Fibroblast of upper back skin (primary cell): ENCODE data around the gene ST6GALNAC4.
A peak's percentile ranks its signal among the peaks of the same experiment; 100 is the strongest.

Experiments
- DNase-seq: peaks from one replicate; pipeline ENCODE4 v3.0.0-alpha.2; 2013

ST6GALNAC4 gene

DNA sequence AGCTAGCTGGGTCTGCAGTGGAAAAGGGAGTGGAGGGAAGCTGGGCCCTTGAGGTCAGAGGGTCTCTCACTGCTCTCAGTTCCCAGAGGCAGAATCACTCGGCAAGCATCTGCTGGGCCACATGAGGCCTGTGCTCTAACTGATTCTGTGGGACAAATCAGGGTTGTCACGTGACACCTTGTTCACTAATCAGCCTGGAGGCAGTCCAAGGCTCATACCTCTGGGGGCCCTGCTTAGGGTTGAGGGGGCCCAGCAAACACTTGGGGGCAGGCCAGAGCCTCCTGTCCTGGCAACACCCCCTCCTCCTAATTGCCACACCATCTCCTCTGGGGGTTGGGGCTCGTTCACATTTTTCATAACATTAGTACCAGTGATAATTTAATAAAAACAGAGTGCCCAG lies 29.9 kb upstream of the ST6GALNAC4 start:
- DNase-seq, result no peak

DNA sequence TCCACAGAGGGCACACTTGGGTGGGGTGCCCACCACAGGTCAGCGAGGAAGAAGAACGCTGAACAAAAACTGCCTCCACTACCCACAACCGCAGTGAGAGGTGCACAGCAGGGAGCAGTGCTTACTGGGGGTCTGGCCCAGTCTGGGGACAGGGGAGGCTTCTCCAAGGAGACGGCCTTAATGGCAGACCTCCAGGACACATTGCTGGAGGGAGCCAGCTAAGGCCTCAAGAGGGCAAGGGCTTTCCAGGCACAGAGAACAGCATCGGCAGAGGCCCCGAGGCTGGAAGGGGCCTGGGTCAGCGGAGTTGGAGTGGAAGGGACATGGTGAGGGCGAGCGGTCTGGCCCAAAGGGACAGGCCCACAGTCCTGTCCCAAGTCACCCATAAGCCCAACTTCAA lies 29.1 kb upstream of the ST6GALNAC4 start:
- no peak for DNase-seq

DNA sequence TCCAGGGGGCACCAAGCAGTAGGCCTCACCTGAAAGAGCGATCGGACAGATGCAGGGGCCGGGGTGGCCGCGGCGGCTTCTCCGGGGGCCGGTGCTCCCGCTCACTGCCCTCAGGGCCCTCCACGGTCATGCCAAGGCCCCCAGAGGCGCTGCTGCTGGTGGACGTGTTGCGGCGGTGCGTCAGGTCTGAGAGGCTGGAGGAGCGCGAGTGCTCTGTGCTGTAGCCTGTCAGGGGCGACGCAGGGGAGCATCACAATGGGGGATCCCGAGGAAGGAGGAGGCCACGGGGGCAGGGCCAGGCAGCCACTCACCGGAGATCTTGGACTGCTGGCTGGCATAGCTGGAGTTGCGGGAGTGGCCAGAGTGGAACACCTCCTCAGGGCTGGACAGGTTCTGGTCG lies 28.5 kb upstream of the ST6GALNAC4 start:
- DNase-seq, result no peak

DNA sequence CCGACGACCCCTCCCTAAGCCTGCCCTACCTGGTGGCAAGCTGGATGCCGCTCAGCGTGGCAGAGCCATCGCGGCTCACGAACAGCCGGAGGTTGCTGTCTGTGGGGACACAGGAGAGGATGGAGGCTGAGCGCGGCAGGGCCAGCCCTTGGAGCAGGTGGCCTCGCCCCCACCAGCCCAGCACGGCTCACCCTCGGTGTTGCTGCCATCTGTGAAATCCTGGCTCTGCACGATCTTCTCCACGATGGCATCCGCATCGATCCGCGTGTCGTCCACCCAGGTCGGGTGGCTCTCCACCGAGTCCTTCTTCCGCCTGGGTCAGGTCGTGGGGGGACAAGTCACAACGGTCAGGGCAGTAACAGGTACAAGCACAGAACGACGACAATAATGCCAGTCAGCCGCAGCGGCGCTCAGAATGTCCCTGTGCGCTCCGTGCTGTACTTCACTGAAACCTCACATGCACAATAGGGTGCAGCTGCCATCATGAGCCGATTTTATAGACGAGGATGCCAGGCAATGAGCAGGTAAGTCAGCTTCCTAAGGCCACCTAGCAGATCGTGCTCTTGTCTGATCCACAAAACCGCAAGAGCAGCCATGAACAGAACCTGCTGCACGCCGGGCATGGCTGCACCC lies 27.9 kb upstream of the ST6GALNAC4 start:
- DNase-seq, result no peak

DNA sequence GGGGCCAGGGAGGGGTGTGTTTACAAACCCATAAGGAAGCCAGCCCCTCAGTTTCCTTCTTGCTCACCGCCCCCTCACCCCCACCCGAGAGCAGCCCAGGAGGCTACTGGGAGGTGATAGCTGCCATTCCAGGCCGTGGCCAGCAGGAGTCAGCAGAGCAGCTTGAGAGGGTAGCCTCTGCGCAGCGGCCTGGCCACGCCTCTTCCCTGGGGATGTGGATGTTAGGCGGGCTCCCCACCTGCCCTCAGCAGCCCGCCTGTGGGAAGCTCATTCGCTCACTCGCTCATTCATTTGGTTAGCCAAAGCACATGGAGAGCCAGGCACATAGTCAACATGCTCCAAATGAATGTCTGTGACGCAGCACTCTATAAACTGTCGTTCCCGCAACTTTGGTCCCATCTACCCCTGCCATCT lies 26.9 kb upstream of the ST6GALNAC4 start:
- peak; percentile 77 for DNase-seq

DNA sequence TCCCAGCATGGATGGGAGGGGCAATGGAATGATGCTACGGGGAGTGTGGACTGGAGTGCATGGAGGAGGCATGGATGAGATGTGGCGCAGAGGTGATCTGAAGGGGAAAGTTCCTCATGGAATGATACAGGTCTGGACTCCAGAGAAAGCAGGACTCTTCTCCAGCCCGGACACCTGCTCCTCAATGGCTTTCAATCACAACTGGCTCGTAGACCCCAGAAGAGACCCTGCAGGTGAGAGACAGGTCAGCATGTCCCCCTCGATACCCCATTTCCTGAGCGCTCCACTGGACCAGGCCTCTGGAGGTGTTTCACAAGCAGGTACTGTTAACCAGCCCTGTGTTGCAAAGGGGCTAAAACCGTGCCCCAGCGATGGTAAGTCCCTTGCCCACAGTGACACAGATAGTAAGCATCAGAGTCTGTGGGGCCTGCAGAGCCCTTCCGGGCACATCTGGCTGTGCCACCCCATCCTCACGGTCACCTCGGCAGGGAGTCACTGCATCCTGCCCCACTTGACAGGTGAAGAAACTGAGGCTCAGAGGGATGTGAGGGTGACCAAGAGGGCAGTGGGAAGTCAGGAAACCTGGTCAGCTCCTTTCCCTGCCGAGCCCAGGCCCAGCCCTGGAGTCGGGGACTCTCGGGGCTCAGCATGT lies 26.3 kb upstream of the ST6GALNAC4 start:
- DNase-seq, result no peak

DNA sequence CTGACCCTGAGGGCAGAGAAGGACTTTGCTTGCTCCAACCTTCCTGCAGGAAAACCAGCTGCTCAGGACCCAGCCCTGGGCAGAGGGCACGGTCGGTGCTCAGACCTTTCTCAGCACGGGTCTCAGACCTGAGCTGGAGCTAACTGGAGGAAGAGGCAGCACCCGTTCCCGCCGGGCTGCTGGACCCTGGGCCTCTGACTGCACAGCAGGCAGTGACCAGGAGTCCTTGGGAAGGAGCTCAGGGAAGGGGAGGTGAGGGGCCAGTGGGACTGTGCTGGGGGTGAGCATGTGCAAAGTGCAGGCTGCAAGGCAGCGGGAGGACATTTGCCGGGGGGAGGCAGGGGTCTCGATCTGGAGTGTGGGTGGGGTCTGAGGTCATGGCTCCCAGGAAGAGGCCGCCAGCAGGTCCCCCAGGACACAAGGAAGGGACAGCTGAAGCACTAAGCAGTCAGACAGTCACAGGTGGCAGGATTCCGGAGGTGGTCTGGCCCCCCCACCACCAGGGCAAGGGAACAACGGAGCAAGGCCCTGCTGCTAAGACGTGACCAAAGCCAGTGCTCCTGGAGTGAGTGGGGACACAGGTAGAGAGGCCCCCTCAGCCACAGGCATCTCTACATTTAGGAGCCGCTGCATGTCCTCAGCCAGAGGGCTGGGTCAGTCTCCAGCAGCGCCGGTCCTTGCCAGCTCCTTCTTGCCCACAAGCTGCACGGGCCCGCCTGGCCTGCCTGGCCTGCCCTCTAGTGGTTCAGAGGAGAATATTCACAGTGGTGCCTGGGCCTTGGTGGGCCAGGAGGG lies 25.6 kb upstream of the ST6GALNAC4 start:
- DNase-seq, result peak; percentile 58

DNA sequence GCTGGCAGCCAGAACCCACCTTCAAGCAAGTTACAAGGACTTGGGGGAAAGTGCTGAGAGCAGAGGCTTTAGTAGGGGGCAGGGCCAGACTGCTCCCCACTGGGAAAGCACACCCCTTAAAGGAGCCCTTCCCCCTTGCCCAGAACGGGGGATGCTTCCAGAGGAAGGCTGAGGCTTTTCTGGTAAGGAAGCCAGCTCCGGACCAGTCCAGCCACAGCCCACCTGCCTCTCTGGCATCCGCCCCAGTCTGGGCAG lies 25.0 kb upstream of the ST6GALNAC4 start:
- no peak for DNase-seq

DNA sequence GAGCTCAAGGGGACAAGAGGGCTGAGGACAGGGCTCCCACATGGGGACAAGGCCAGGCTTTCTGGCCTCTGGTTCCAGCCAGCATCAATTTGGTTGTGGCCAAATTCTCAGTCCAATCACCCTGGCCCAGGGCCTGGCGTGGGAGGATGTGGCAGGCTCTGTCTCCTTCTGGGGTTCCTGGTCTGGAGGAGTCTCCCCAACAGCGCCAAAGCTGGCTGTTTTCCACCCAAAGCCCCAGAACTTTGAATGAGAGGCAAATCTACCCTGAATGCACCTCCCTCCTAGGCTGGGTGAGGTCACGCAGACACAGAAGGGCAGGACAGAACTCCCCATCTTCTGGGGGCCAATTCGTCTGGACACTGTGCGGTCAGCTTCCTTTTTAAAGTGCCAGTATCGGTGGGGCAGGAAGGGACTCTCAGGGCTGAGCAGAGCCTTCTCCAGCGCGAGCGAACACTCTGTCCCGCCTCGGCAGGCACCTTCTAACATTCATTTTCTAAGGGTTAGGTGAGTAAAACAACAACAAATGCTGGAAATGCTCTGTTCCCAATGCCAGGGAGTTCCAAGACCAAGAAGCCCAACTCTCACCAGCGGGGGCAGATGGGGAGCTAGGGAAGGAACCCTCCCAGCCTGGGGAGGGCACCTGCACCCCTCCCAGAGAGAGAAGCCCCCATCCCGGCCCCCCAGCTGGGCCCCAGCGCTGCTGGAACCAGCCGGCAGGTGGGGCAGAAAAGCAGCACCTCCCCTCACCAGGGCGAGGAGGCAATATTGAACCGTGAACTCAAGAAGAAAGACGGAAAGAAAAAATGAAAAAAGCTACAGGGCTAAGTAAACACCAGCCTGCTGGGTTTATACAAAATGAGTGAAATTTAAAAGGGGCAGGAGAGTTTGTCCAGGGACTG lies 24.5 kb upstream of the ST6GALNAC4 start:
- DNase-seq, result no peak

DNA sequence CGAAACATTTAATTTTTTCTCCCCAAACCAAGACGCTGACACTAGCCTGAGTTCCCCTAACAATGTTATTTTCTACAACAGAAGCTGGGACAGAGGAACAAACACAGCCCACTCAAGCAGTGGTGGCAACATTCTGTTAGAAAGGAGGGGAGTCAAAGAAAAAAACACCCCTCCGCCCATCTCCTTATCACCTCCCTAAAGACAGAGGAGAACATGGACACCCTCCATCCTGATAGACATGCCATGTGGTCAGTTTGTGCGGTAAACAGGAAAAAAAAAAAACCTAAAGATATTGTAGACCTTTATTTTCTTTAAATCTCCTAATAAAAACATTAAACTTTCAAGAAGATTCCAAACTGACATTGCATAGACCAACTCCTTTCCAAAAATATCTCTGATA lies 23.8 kb upstream of the ST6GALNAC4 start:
- DNase-seq, result no peak

DNA sequence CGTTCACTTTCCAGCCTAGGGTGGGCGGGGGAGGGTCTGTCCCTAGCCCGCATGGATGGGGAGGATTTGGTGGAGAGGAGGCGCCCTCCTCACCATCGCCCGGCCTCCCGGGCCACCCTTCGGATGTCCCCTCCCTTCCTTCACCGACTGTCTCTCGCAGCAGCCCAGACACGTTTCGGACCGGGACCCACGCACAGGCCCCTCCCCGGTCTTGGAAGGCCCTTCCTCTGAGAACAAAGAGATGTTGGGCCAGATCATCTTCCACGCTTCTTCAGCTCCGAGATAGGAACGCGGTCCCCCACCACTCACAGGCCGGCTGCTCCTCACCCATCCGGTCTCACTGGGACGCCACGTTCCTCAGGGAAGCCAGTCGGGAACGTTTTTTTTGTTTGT lies 21.5 kb upstream of the ST6GALNAC4 start:
- DNase-seq, result no peak

DNA sequence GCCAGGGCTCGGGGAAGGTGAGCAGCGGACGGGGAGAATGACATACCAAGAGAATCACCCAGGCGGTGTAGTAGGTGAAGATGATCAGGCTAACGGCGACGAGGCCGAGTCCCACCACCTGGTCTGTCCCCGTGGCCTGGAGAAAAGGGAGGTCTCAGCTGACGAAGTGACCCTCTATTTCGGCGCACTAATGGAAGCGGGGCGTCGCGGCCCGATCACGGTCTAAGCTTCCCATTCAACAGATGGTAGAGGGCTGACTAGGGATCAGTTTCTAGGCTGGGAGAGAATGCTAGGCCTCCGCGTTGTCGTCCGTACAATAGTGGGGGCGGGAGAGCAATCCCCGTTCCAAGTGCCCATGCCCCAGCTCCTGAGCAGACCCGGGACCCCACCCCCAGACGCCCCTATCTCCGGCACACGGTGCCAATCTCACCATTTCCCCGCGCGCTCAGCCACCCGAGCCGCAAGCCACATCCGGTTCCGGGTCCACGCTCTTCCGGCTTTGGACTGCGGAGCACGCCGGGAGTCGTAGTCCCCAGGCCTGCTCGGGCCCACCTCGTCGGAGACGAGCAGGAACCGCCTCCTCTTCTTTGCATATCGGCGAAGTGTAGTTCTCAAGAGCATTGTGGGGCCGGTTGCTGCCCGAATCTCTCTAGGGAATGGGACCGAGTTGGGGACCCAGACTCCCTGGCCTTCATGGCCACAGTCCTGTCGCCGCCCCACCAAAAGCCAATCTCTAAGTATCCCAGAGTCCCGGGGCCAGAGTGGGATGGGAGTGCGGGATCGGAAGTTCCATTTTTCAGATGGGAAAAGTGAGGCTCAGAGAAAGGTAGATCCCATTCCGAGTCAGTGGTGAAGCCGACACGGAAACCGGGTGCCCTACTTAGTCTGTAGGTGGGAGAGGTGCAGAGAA lies 20.8 kb upstream of the ST6GALNAC4 start, which contains the start of gene DPM2:
Gene DPM2 (minus strand): TSS at position 467 of the 910 bp plus-strand sequence. CDS start 34 bp downstream, at position 433.
- peak; percentile 85 for DNase-seq

DNA sequence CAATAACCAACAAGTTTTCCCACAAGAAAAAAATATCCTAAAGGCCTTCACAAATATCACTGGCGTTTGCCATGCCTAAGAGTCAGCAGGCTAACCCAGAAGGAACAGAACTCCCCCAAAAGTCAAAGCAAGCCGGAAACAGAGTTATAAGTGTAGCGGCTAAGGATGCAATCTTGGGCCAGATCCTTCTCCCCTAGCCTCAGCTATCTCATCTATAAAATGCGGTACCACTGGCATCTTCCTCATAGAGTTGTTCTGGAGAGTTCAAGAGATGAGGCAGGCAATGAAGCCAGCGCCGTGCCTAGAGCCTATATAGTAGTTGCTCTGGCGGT lies 20.2 kb upstream of the ST6GALNAC4 start:
- no peak for DNase-seq

DNA sequence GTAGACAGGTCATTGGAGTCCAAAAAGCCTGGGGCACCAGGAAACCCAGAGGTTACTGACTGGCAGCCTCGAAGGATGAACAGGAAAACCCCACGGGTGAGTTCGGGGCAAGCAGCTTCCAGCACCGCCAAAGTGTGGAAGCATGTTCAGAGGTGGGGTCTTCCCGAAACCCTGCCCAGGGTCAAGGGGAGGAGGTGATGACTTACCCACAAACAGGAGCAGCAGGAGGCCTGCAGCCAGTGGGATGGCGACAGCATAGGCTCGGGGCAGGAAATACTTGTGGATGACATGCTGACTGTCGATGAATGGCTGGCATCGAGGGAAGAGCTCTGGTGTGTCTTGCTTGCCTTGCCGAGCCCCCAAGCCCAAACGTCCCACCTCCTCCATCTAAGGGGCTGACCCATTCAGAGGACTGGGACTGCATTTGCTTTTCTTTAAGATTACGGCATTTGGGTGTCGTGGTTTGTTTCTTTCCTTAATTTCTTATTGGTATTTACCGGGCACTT lies 19.6 kb upstream of the ST6GALNAC4 start:
- no peak for DNase-seq

DNA sequence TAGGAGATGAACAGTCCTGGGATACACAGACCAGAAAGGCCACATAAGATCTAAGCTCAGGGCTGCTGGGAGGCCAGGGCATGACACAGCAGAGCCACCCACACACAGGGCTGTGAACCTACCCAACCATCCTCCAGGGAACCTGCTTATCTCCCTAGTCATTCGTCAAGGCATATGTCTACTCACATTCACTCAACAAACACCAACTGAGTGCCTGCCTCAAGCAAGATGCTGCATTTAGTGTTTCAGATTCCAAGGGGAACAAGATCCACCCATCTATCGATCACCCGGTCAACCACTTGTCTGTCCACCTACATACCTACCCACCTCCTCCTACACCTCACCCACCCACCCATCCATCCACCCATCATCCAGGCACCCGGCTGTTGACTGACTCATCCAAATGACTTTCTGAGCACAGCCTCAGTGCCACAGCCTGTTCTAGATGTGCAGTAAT lies 19.0 kb upstream of the ST6GALNAC4 start:
- DNase-seq, result no peak

DNA sequence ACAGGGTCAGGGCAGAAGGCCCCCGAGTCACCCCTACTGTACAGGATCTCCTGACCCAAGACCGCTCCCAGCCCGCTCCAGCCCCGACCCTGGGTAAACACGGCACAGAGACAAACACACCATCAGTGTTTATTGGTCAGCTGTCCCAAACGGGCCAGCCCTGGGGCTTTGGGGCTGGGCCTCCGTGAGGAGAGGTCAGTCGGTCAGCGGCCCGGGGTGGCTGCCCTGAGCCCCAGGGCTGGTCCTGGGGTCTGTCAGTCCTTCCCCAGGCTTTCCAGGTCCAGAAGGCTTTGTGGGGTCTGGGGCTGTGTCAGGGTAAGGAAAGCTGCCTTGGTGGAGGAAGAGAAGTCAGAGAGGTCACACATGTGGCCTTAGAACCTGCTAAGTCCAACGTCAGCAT lies 18.1 kb upstream of the ST6GALNAC4 start:
- no peak for DNase-seq

DNA sequence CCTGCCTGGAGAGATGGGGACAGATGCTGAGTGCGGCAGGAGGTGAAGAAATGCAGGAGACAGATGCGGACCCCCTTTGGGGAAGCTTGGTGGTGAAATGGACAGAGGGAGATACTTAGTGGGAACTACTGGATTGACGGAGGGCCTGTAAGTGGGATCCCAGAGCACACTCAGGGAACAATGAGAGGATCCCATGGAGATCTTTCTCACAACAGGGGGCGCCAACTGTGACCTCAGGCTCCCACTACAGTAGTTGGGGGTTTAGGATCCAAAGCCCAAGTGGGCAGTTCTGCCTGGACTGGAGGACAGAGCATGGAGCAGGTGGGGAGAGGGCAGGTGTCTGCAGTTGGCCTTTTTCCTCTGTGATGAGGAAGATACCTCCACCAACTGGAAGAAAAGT lies 17.4 kb upstream of the ST6GALNAC4 start:
- DNase-seq, result no peak

DNA sequence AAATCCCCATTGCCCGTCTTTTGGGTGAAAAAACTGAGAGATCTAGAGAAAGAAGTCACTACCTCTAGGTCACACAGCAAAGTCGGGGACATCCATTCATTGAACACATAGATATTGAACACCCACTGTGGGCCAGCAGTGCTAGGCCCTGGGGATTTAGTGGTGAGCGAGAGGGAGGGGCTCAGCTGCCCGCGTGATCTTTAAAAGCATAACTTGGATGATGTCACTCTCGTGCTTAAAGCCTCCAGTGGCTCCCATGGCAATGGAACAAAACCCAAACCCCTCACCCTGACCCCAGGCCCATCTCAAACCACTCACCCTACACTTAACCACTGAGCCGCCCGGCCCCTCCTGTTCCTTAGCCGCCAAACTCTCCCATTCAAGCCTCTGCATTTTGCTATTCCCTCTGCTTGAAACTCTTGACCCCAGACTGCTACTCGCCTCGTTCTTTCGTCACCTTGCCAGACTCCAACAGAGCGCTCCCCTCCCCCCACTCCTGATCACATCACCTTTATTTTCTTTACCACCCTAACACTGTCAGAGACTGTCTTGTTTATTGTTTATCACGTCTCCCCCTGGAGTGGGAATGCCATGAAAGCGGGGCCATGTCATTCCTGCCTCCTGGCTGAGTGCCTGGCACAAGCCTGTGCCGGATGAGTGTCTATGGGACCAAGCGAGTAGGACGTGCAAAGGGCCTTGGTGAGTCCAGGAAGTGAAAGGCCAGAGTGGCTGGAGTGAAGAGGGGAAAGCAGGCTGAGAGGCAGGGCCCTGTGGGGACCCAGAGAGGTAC lies 14.4 kb upstream of the ST6GALNAC4 start:
- peak; percentile 67 for DNase-seq

DNA sequence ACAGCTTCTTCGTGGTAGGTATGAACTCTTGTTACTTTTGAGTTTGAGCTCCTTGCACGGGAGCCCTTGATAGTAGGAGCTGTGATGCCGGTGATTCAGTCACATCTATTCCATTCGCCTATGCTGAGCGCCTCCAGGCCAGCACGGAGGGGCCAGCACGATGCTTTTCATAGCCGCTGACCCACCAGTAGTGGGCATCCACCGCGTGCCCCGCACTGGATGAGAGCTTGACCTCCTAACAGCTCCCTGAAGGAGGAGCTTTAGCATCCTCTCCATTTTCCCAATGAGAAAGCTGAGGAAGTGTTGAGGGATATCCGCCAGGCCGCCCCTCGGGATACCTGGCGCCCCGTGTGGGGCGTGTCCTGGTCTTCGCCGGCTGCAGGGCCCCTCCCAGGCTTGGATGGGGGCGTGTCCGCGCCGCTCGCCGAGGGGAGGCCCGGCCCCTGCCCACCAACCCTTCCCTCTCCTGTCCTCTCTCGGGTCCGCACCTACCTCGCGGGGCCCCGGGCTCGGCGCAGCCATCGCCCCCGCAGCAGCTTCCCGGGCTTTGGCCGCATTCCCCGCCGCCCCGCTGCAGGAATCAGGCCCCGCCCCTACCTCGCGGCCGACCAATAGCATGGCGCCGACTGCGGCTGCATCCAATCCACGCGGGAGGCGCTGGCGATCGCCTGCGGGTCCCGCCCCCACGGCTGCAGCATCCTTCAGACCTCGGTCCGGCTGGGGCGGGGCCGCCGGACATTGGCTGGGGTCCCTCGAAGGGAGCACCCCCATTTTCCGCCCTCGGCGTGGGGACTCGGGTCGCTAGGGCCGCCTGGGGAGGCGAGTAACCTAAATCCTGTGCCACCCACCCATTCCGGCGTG lies 13.6 kb upstream of the ST6GALNAC4 start, which contains the start of gene PIP5KL1:
Gene PIP5KL1 (minus strand): TSS at position 547 of the 861 bp plus-strand sequence. CDS start 25 bp downstream, at position 522.
- peak; percentile 77 for DNase-seq

DNA sequence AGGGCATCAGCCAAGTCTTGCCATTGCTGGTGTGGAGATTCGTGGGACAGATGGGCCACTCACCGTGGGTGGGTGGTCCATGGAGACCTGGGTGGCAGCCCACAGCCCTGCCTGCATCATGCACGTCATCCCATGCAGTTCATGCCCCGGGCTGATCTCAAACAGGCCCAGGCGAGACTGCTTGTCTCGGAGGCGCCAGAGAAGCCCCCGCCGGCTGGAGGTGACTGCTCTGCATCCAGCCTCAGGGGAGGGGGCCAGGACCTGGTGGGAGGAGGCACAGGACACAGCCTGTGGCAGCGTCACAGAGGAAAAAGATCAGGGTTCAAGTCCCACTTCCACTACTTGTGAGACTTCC lies 12.8 kb upstream of the ST6GALNAC4 start:
- no peak for DNase-seq
